Activated CD4-positive, alpha-beta memory T cell treated with anti-CD3 and anti-CD28 coated beads, Interleukin-2, amount 10 ng/mL, durations not matched to agents 7 days and 5 days (primary cell): ENCODE measurements around the gene HGFAC. TPM values are rescaled to one million over a fixed set of nuclear protein-coding genes. Genes with fewer than 3 reads are reported as not detected.
"Not testable (repeated sequence)": the region's sequence is repeated elsewhere in the genome, so short reads cannot be mapped to it uniquely, and the experiment has no call there.

Experiments
- CTCF ChIA-PET: fragments of 350-600 bp; sonication (Branson Sonifier 250); formaldehyde crosslinking; loops from one replicate; lab custom pipeline; 2021; ENCODE audit warnings: antibody characterized with exemption, inconsistent platforms; lab: Charles Lee
- POLR2A ChIA-PET: fragments of 350-600 bp; sonication (Branson Sonifier 250); formaldehyde crosslinking; loops from one replicate; lab custom pipeline; 2021; ENCODE audit warnings: antibody characterized with exemption; lab: Charles Lee
- DNase-seq: peaks from one replicate; pipeline ENCODE4 v3.0.0-alpha.2; 2020
- H3K27ac Mint-ChIP-seq: one replicate; pipeline ENCODE4 v1.8.0; 2021; ENCODE audit warnings: mild to moderate bottlenecking, mixed read lengths
- H3K27me3 Mint-ChIP-seq: one replicate; pipeline ENCODE4 v1.8.0; 2021; ENCODE audit warnings: mixed read lengths
- H3K36me3 Mint-ChIP-seq: one replicate; pipeline ENCODE4 v1.8.0; 2021; ENCODE audit warnings: low read depth, mixed read lengths
- H3K4me1 Mint-ChIP-seq: one replicate; pipeline ENCODE4 v1.8.0; 2021; ENCODE audit warnings: mixed read lengths
- H3K4me3 Mint-ChIP-seq: one replicate; pipeline ENCODE4 v1.8.0; 2021; ENCODE audit warnings: mild to moderate bottlenecking, mixed read lengths
- H3K9me3 Mint-ChIP-seq: one replicate; pipeline ENCODE4 v1.8.0; 2021; ENCODE audit warnings: mixed read lengths
- total RNA-seq, 2 experiments: library from RNA; stranded (reverse); gene quantifications; one replicate each; pipeline ENCODE4 v1.2.3, GENCODE V29; 2021

Gene HGFAC
- total RNA-seq, 2 experiments from 2014 or later: not detected

DNA sequence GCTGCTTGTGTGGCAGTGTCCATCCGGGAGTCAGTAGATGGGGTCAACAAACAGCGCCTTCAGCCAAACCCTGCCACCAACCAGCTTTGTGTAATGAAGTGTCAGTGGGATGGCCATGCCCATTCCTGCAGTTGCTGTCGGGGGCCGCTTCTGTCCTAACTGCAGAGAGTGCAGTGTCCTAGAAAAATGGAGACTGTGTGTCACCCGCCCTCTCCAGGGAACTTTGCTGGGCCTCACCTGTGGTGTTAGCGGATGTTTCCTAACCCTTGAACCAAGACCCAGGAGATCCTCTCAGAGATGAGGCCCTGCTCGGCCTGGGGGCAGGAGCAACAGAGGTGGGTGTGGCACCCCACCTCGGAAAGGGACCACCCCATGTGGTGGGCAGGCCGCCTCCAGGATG lies 35.3 kb upstream of the HGFAC start:
- H3K9me3 Mint-ChIP-seq: no peaks in the 10 kb centered on the region
- ChIA-PET POLR2A (no interaction called here), CTCF (no interaction called here)
- no peaks in the 10 kb centered on the region for H3K4me1 Mint-ChIP-seq
- H3K27me3 Mint-ChIP-seq: no peaks in the 10 kb centered on the region
- no peaks in the 10 kb centered on the region for H3K36me3 Mint-ChIP-seq
- no peak overlapping the region for H3K27ac Mint-ChIP-seq
- DNase-seq: no peak
- H3K4me3 Mint-ChIP-seq: no peak overlapping the region

DNA sequence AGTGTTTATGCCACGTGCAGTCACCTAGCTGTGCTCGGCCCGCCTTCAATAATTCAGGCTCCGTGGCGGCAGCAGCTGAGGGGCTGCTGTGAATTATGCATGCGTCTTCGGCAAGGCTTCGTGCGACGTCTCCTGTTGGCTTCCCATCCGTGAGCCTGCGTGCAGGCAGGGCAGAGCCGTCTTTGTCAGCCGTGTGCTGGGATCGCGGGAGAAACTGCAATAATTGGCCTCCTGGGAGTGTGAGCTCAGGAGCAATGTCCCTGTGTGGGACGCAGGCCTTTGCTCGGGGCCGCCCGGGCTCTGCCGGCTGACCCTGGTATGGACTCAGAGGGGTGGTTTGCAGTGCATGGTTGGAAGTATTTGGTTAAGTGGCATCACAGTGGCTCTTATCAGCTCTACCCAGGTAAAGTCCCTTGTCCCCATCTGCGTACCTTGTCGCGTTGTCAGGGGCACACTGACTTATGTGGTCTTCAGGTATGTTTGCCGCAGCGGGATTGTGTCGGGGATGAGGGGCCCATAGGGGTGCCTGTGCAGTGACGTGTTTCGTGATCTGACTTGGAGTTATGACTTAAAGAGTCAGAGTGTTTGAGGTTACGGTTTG lies 34.5 kb upstream of the HGFAC start:
- H3K9me3 Mint-ChIP-seq: no peaks in the 10 kb centered on the region
- H3K4me3 Mint-ChIP-seq: no peak overlapping the region
- no peaks in the 10 kb centered on the region for H3K4me1 Mint-ChIP-seq
- no peaks in the 10 kb centered on the region for H3K36me3 Mint-ChIP-seq
- CTCF ChIA-PET: no interaction called here
- POLR2A ChIA-PET: no interaction called here
- no peak overlapping the region for H3K27ac Mint-ChIP-seq
- H3K27me3 Mint-ChIP-seq: no peaks in the 10 kb centered on the region
- no peak for DNase-seq

DNA sequence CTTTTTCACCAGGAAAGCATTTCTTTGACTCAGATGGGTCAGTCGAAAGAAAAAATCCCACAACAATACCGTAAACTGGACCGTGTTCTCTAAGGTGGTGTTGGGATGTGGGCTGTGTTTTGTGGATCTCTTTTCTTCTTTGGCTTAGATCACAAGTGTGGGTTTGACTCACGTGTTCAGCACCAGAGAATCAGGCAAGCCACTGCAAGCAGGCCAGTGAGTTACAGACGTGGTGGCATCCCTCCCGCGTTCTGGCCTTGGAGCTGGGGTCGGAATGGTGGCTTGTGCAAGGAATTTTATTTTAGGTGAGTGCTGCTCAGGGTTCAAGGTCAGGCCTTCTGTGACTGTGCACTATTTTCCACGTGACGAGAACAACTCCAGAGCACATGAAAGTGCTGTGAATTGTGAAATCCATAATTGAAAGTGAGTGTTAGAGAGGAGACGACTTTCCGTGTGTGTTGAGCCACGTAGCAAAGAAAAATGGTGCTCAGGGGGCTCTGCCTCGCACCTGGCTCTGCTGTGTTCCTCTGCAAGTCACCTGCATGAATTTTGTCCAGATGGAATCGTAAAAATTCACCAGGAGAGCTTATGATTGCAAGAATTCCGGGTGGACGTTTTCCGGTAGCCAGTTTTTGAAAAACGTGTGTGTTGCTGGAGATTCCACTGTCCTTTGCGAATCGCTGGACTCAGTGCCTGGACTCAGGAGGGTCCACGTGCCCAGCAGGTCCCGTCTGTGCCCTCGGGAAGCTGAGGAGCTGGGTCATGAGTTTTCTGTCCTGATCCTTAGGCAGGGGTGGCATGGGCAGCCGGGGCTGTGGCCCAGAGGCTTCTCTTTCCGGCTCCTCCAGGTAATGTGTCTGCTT lies 33.6 kb upstream of the HGFAC start:
- DNase-seq: no peak
- POLR2A ChIA-PET: no interaction called here
- no peak overlapping the region for H3K27ac Mint-ChIP-seq
- CTCF ChIA-PET: no interaction called here
- H3K4me1 Mint-ChIP-seq: no peaks in the 10 kb centered on the region
- no peaks in the 10 kb centered on the region for H3K9me3 Mint-ChIP-seq
- H3K4me3 Mint-ChIP-seq: no peak overlapping the region
- no peaks in the 10 kb centered on the region for H3K36me3 Mint-ChIP-seq
- H3K27me3 Mint-ChIP-seq: no peaks in the 10 kb centered on the region

GRCh38 chr4:3408793-3409330 lies 32.9 kb upstream of the HGFAC start:
- Mint-ChIP-seq H3K27me3 (no peaks in the 10 kb centered on the region), H3K9me3 (no peaks in the 10 kb centered on the region), H3K36me3 (no peaks in the 10 kb centered on the region), H3K4me3 (no peak overlapping the region), H3K4me1 (no peaks in the 10 kb centered on the region), H3K27ac (no peak overlapping the region)
- ChIA-PET CTCF (no interaction called here), POLR2A (no interaction called here)
- DNase-seq: no peak

DNA sequence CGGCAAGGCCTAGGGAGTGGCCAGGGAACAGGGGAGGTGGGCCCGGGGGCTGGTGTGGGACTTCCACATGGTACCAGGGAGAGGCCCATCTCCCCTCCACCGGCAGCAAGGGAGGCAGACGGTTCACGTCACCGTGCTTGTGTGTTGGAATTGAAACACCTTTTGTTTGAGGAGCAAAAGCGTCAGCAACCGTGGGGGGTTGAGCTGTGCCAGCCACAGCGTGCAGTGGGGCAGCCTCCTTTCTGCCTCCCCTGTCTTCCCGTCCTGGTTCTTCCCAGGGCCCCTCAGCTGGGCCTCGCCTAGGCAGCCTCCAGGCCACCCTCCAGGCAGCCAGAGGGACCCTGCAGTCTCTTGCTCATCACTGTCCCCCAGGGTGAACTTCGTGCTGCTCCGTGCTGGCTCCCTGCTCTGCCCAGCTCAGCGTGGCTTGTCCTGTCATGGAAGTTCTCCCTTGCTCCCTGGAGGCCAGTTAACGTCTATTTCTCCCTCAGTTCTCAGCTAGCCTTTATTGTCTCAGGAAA lies 32.1 kb upstream of the HGFAC start:
- no peak for DNase-seq
- Mint-ChIP-seq H3K4me3 (no peak overlapping the region), H3K9me3 (no peaks in the 10 kb centered on the region), H3K4me1 (no peaks in the 10 kb centered on the region), H3K27ac (no peak overlapping the region), H3K27me3 (no peaks in the 10 kb centered on the region), H3K36me3 (no peaks in the 10 kb centered on the region)
- CTCF ChIA-PET: no interaction called here
- POLR2A ChIA-PET: no interaction called here

DNA sequence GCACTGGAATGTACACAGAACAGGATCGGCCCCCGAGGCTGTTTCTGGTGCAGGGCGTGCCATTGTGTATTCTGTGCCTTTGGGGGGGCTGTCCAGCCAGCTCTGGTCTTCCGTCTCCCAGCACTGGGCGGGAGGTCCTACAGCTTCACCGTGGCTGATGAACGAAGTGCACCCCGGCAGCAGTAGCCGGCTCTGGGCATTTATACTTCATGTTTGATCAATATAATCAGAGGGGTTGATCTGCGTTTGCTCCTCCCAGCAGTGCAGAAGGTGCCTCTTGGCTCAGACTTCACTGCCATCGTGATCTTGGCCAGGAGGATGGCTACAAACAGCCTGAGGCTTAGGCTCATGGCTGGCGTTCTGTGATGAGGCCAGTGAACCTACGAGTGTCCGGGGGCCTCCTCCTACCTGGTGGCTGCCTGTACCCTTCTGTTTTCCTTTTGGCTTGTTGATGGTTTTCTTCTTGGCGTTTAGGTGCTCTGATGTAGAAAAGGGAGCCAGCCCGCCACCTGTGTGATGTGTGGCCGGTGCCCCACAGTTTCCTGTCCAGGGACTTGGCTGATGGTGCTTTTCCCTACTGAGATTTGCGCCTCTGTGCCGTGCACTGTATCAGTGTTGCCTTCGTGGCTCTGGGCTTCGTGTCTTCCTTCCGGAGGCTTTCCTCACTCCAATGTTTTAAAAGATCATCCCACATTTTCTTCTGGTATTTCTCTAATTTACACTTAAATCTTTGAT lies 31.2 kb upstream of the HGFAC start:
- Mint-ChIP-seq H3K36me3 (no peaks in the 10 kb centered on the region), H3K9me3 (no peaks in the 10 kb centered on the region), H3K27ac (no peak overlapping the region), H3K27me3 (no peaks in the 10 kb centered on the region), H3K4me1 (no peaks in the 10 kb centered on the region), H3K4me3 (no peak overlapping the region)
- no peak for DNase-seq
- CTCF ChIA-PET: no interaction called here
- POLR2A ChIA-PET: no interaction called here

- H3K9me3 Mint-ChIP-seq, CTCF ChIA-PET, H3K27ac Mint-ChIP-seq, H3K4me1 Mint-ChIP-seq, H3K27me3 Mint-ChIP-seq, H3K36me3 Mint-ChIP-seq, H3K4me3 Mint-ChIP-seq, DNase-seq, POLR2A ChIA-PET: not testable (repeated sequence)
These were observed 30.6 kb upstream of the HGFAC start for GRCh38 chr4:3411190-3411589.

GRCh38 chr4:3411676-3412075 lies 30.1 kb upstream of the HGFAC start:
- ChIA-PET CTCF (no interaction called here), POLR2A (no interaction called here)
- Mint-ChIP-seq H3K27me3 (no peaks in the 10 kb centered on the region), H3K9me3 (no peaks in the 10 kb centered on the region), H3K4me3 (no peak overlapping the region), H3K4me1 (no peaks in the 10 kb centered on the region), H3K36me3 (no peaks in the 10 kb centered on the region), H3K27ac (no peak overlapping the region)
- DNase-seq: no peak

DNA sequence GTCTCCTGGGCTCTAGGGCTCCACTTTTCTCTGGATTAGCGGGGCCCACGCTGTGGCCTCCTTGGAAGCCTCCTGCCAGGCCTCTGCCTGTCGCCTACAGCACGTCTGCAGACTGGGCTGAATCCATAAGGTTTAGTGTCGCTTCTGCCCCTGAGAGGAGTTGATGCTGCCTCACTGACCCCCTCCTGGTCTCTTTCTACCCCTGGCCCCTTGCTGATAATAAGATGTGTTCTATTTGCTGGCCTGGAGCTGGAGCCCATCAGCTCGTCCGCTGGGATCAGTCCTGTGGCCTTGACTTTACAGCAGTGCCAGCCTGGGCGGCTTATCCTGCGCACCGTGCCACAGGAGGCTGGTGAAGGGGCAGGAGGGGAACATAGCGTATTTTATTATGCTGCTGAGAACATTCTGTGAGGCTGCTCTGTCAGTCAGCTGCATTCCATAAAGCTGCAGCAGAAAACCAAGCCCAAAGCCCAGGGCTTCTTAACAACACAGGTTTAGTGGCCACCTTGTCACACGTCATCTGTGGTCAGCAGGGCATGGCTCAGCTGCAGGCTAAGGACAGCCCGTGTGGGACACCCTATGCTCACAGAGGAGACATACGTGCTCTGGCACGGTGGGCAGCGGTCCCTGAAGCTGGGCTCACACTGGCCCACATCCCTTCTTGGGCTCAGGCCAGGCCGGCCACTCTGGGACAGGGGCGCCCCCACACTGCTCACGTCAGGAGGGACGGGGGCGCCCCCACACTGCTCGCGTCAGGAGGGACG lies 29.3 kb upstream of the HGFAC start:
- ChIA-PET CTCF (no interaction called here), POLR2A (no interaction called here)
- no peak for DNase-seq
- Mint-ChIP-seq H3K27me3 (no peaks in the 10 kb centered on the region), H3K4me1 (no peaks in the 10 kb centered on the region), H3K9me3 (no peaks in the 10 kb centered on the region), H3K36me3 (no peaks in the 10 kb centered on the region), H3K4me3 (no peak overlapping the region), H3K27ac (no peak overlapping the region)

DNA sequence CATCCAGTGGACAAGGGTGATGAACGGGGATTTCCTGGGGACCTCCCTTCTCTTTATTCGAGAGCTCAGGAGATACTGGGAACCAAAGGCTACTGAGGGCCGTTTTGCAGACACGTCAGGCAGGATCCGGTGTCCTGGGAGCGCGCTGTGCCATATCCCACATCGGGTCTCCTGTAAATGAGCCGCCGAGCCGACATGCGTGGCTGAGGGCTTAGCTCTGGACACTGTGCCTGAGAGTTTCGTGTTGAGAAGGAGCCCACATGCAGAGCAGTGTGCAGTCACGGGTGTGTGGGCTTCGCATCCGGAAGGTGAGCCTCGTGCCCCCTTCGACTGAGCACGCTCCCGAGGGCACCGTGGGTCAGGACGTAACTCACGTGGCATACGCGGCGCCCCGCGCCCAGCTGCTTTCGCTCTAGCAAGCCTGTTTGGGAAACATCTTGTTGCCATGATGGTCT lies 28.5 kb upstream of the HGFAC start:
- no peaks in the 10 kb centered on the region for H3K36me3 Mint-ChIP-seq

GRCh38 chr4:3413675-3414420 lies 27.9 kb upstream of the HGFAC start:
- H3K4me1 Mint-ChIP-seq: no peaks in the 10 kb centered on the region
- no peaks in the 10 kb centered on the region for H3K36me3 Mint-ChIP-seq
- no peaks in the 10 kb centered on the region for H3K27me3 Mint-ChIP-seq
- H3K27ac Mint-ChIP-seq: no peak overlapping the region
- no peak overlapping the region for H3K4me3 Mint-ChIP-seq
- POLR2A ChIA-PET: no interaction called here
- CTCF ChIA-PET: no interaction called here
- H3K9me3 Mint-ChIP-seq: no peaks in the 10 kb centered on the region
- no peak for DNase-seq

More for the DNA sequence above, 28.5 kb upstream of the HGFAC start:
- Mint-ChIP-seq H3K27me3 (no peaks in the 10 kb centered on the region), H3K9me3 (no peaks in the 10 kb centered on the region), H3K27ac (no peak overlapping the region), H3K4me1 (no peaks in the 10 kb centered on the region), H3K4me3 (no peak overlapping the region)
- CTCF ChIA-PET: no interaction called here
- POLR2A ChIA-PET: no interaction called here
- DNase-seq: no peak
